Measurements from ENCODE around the gene NTM.

- TF ChIP-seq CTCF (IDR thresholded peaks at IDR 0.05) = no peak
- no peak for TF ChIP-seq POLR2A (IDR thresholded peaks at IDR 0.05)
Measured at GRCh38 chr11:131571571-131571970, 201.2 kb downstream of the NTM start.

Data from adrenal gland (tissue), 5 donors.